ENCODE data around the gene TMCC1. TPM values are rescaled to one million over a fixed set of nuclear protein-coding genes. Genes with fewer than 3 reads are reported as not detected.
A peak's percentile ranks its signal among the peaks of the same experiment; 100 is the strongest.
"Not testable (repeated sequence)": the region's sequence is repeated elsewhere in the genome, so short reads cannot be mapped to it uniquely, and the experiment has no call there.

TMCC1 gene
- total RNA-seq, 6 experiments from 2014 or later = 21.7 to 124 (median 25.2) TPM

DNA sequence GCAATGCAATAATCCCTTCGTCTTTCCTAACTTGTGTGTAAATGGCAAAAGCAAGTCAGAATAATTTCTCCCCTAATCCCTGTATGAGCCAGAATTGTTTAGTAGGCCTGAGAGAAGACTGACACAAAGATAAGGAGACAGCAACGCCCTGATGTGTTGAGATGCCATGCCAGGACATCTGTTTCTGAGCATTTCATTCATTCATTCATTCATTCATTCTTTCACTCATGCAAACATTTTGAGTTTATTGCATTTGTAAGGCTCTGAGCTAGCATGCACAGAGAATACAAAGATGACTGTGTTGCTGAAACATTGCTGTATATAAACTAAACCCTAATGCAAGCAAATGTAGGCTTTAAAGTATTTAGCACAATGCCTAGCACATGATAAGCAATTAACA lies 127.4 kb downstream of the TMCC1 start:
- Histone ChIP-seq H3K4me3 (no peak overlapping the region), H3K27me3 (no peaks in the 10 kb centered on the region), H3K36me3 (no peaks in the 10 kb centered on the region), H3K4me1 (peaks cover 0 to 9% (median 0%) of the 10 kb centered on the region in 4 donors), H3K9me3 (no peaks in the 10 kb centered on the region), H3K27ac (no peak overlapping the region)
- intact Hi-C loops (cut with DNase I) = no loop called here
- DNase-seq (no peak), ATAC-seq (no peak)
- TF ChIP-seq POLR2A (IDR thresholded peaks at IDR 0.05) = no peak
- TF ChIP-seq, protein P1, sequence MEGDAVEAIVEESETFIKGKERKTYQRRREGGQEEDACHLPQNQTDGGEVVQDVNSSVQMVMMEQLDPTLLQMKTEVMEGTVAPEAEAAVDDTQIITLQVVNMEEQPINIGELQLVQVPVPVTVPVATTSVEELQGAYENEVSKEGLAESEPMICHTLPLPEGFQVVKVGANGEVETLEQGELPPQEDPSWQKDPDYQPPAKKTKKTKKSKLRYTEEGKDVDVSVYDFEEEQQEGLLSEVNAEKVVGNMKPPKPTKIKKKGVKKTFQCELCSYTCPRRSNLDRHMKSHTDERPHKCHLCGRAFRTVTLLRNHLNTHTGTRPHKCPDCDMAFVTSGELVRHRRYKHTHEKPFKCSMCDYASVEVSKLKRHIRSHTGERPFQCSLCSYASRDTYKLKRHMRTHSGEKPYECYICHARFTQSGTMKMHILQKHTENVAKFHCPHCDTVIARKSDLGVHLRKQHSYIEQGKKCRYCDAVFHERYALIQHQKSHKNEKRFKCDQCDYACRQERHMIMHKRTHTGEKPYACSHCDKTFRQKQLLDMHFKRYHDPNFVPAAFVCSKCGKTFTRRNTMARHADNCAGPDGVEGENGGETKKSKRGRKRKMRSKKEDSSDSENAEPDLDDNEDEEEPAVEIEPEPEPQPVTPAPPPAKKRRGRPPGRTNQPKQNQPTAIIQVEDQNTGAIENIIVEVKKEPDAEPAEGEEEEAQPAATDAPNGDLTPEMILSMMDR (IDR thresholded peaks at IDR 0.05) = no peak
- 79% methylated on average over 2 of the region's 2 CpGs for WGBS (ENCODE audit: insufficient coverage, low coverage, low lambda C conversion rate, missing lambda C conversion rate)

DNA sequence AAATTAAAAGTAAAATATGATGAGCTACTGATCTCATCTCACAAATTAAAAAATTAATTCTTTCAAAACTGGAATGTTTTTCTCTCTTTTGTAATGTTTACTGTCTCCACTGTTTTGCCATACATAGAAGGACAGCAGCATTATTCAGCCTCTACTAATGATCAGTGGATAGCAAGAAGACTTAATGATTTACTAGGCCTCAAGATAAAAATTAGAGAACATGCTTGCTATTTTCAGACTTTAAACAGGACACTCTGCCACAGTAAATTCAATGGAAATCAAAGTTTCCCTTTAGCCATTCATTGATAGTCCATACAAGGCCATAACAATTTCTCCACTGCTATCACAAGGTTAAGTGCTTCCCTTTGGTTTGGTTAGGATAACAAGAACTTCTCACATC lies 129.4 kb downstream of the TMCC1 start:
- DNase-seq (no peak), ATAC-seq (peak; percentile 90 to 93 (median 92))
- H3K4me3 ChIP-seq = no peak overlapping the region
- intact Hi-C loops (cut with DNase I) = no loop called here
- TF ChIP-seq POLR2A (IDR thresholded peaks at IDR 0.05) = no peak
- TF ChIP-seq, protein P1 (IDR thresholded peaks at IDR 0.05) = no peak
- peak overlapping the region in 2 of 3 donors; percentile 17 to 26 for H3K27ac ChIP-seq
- no peaks in the 10 kb centered on the region for H3K9me3 ChIP-seq
- H3K36me3 ChIP-seq = no peaks in the 10 kb centered on the region
- H3K4me1 ChIP-seq = peaks cover 0 to 9% (median 0%) of the 10 kb centered on the region in 4 donors
- H3K27me3 ChIP-seq = no peaks in the 10 kb centered on the region

DNA sequence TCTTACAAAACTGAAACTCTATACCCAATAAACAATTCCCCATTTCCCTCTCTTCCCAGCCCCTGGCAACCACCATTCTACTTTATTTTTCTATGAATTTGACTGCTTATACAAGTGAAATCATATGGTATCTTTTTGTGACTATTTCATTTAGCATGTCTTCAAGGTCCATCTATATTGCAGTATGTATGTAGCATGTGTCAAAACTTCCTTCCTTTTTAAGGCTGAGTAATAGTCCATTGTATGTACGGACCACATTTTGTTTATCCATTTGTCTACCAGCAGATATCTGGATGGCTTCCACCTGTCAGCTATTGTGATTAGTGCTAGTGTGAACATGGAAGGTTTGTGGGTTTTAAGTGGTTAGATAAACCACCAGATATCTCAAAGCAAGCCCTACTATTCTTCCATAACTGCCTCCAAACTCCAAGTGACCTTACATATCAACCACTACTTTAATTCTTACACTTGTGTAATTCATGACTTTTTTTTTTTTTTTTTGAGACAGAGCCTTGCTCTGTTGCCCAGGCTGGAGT lies 134.7 kb downstream of the TMCC1 start:
- Histone ChIP-seq H3K27me3 (no peaks in the 10 kb centered on the region), H3K27ac (no peak overlapping the region), H3K4me3 (no peak overlapping the region), H3K4me1 (peaks cover 0 to 4% (median 0%) of the 10 kb centered on the region in 4 donors), H3K9me3 (no peaks in the 10 kb centered on the region), H3K36me3 (no peaks in the 10 kb centered on the region)
- 78% methylated on average over 1 of the region's 1 CpG for WGBS (ENCODE audit: insufficient coverage, low coverage, low lambda C conversion rate, missing lambda C conversion rate)
- TF ChIP-seq, protein P1 (IDR thresholded peaks at IDR 0.05) = no peak
- TF ChIP-seq POLR2A (IDR thresholded peaks at IDR 0.05) = no peak
- intact Hi-C loops (cut with DNase I) = no loop called here
- ATAC-seq (no peak), DNase-seq (no peak)

DNA sequence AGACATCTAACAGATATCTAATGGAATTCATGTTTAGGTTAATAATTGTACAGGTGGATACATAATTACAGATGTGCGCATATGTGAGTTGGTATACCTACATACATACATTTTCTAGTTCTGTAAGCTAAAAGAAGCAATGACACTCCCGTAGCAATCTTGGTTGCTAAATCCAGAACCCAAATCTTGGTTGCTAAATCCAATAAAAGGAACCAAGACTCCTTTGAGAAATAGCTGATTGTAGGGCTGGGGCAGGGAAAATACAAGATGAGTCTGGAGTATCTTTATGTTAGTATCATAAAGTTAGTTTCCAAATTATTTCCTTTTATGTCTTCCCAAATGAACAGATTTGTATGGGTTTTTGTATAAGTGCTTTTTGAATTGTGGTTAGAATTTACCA lies 135.2 kb downstream of the TMCC1 start:
- no peaks in the 10 kb centered on the region for H3K4me1 ChIP-seq
- DNase-seq (no peak), ATAC-seq (no peak)
- no peaks in the 10 kb centered on the region for H3K9me3 ChIP-seq
- WGBS (ENCODE audit: insufficient coverage, low coverage, low lambda C conversion rate, missing lambda C conversion rate) = 85% methylated on average over 2 of the region's 2 CpGs
- TF ChIP-seq, protein P1 (IDR thresholded peaks at IDR 0.05) = no peak
- no peak for TF ChIP-seq POLR2A (IDR thresholded peaks at IDR 0.05)
- intact Hi-C loops (cut with DNase I) = no loop called here
- no peak overlapping the region for H3K4me3 ChIP-seq
- H3K27ac ChIP-seq = no peak overlapping the region
- no peaks in the 10 kb centered on the region for H3K27me3 ChIP-seq
- H3K36me3 ChIP-seq = no peaks in the 10 kb centered on the region

DNA sequence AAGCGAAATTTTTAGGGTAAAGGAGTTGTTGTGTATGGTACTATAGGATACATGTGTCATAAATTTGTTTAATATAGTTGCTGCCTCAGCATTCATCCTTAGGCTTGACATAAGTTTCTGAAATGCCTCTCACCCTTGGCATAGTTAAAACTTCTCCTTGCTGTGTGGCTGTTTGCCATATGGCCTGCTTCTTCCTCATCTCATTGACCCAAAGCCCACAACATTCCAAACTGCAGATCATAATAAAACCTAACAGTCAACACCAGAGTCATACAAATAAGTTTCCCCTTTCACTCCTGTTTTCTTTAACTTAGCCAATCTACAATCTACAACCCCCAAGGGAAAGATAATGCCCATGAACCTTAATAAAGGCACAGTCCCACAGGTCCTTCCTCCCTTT lies 136.6 kb downstream of the TMCC1 start:
- DNase-seq (no peak), ATAC-seq (peak in 3 of 4 donors; percentile 44 to 61 (median 61))
- intact Hi-C loops (cut with DNase I) = no loop called here
- H3K36me3 ChIP-seq = no peaks in the 10 kb centered on the region
- no peak overlapping the region for H3K4me3 ChIP-seq
- no peak overlapping the region for H3K27ac ChIP-seq
- TF ChIP-seq, protein P1 (IDR thresholded peaks at IDR 0.05) = no peak
- no peak for TF ChIP-seq POLR2A (IDR thresholded peaks at IDR 0.05)
- no peaks in the 10 kb centered on the region for H3K27me3 ChIP-seq
- no peaks in the 10 kb centered on the region for H3K4me1 ChIP-seq
- WGBS (ENCODE audit: insufficient coverage, low coverage, low lambda C conversion rate, missing lambda C conversion rate) = 100% methylated on average over 1 of the region's 1 CpG
- no peaks in the 10 kb centered on the region for H3K9me3 ChIP-seq

DNA sequence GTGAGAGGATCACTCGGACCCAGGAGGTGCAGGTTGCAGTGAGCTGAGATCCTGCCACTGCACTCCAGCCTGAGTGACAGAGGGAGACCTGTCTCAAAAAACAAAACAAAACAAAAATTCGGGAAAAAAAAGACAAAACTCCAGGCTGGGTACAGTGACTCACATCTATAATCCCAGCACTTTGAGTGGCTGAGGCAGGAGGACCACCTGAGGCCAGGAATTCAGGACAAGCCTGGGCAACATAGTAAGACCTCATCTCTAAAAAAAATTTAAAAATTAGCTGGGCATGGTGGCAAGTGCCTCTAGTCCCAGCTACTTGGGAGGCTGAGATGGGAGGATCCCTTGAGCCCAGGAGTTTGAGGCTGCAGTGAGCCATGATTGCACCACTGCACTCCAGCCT lies 142.4 kb downstream of the TMCC1 start:
- H3K36me3 ChIP-seq; H3K4me1 ChIP-seq; H3K27ac ChIP-seq; intact Hi-C loops (cut with DNase I); H3K27me3 ChIP-seq; ATAC-seq; H3K4me3 ChIP-seq; DNase-seq; H3K9me3 ChIP-seq: not testable (repeated sequence)
- 68% methylated on average over 2 of the region's 2 CpGs for WGBS (ENCODE audit: insufficient coverage, low coverage, low lambda C conversion rate, missing lambda C conversion rate)

All from right lobe of liver (tissue), 6 donors.